SK-N-SH (cell line): ENCODE data around the gene KBTBD4. TPM values are rescaled to one million over a fixed set of nuclear protein-coding genes. Genes with fewer than 3 reads are reported as not detected.

ENCODE experiments used
- CTCF ChIA-PET: fragments of 300-600, 350-600 bp; formaldehyde crosslinking; extraction: SDS; loops from one replicate; lab custom pipeline; 2021; lab: Yijun Ruan, JAX
- POLR2A ChIA-PET: fragments of 350-600 bp; sonication (Branson Sonifier 250); formaldehyde crosslinking; extraction: SDS; loops from one replicate; lab custom pipeline; 2020; ENCODE audit warnings: antibody characterized with exemption, inconsistent platforms; lab: Yijun Ruan, JAX
- DNase-seq: peaks from one replicate; pipeline ENCODE4 v3.0.0; 2012
- H2AFZ ChIP-seq: fragments of 200-600 bp; sonication (generic); 2 replicates; pipeline ENCODE4 v1.8.1; 2016; ENCODE audit warnings: antibody characterized with exemption, mild to moderate bottlenecking, low read depth
- H3F3A ChIP-seq: fragments of 200-600 bp; sonication (generic); replicated peaks from 2 replicates; pipeline ENCODE3; 2016; ENCODE audit warnings: antibody characterized with exemption, mild to moderate bottlenecking; ENCODE audit not compliant: insufficient read depth
- H3K27ac ChIP-seq, 2 experiments: fragments of 200-500 bp in 1 of 2; fragments of 200-600 bp in 1 of 2; sonication (Bioruptor generic) in 1 of 2; sonication (generic), shearing (Covaris generic) in 1 of 2; 2 replicates each; pipeline versions ENCODE4 v1.5.1 to v1.6.1; 2014 to 2016; ENCODE audit warnings: low read depth in 2 of 2, inconsistent platforms in 1 of 2, low read length in 1 of 2, mild to moderate bottlenecking in 1 of 2, mixed read lengths in 1 of 2
- H3K27me3 ChIP-seq: fragments of 200-600 bp; sonication (generic), shearing (Covaris generic); 2 replicates; pipeline ENCODE4 v1.6.1; 2016; ENCODE audit warnings: mixed run types; ENCODE audit not compliant: insufficient read depth
- H3K36me3 ChIP-seq, 2 experiments: fragments of 200-500 bp in 1 of 2; fragments of 200-600 bp in 1 of 2; sonication (Bioruptor generic) in 1 of 2; sonication (generic) in 1 of 2; replicated peaks in 1 of 2; 2 replicates each; pipeline versions ENCODE3 to v1.5.1; 2014 to 2016; ENCODE audit warnings: low read length in 1 of 2, mild to moderate bottlenecking in 1 of 2; ENCODE audit not compliant: insufficient read depth in 2 of 2, control insufficient read depth in 1 of 2
- H3K4me1 ChIP-seq, 2 experiments: fragments of 200-500 bp in 1 of 2; fragments of 200-600 bp in 1 of 2; sonication (Bioruptor generic) in 1 of 2; sonication (generic), shearing (Covaris generic) in 1 of 2; 2 replicates each; pipeline versions ENCODE4 v1.5.1 to v1.6.1; 2014 to 2016; ENCODE audit warnings: low read depth in 1 of 2, low read length in 1 of 2, mixed run types in 1 of 2; ENCODE audit not compliant: insufficient read depth in 2 of 2, control insufficient read depth in 1 of 2
- H3K4me2 ChIP-seq: fragments of 200-600 bp; sonication (generic), shearing (Covaris generic); 2 replicates; pipeline ENCODE4 v1.6.1; 2017; ENCODE audit warnings: mixed run types
- H3K4me3 ChIP-seq, 2 experiments: fragments of 200-500 bp in 1 of 2; fragments of 200-600 bp in 1 of 2; sonication (Bioruptor generic) in 1 of 2; sonication (generic), shearing (Covaris generic) in 1 of 2; 2 replicates each; pipeline versions ENCODE4 v1.5.1 to v1.8.1; 2014 to 2016; ENCODE audit warnings: low read depth in 2 of 2, inconsistent platforms in 1 of 2, low read length in 1 of 2, mild to moderate bottlenecking in 1 of 2, mixed read lengths in 1 of 2, moderate library complexity in 1 of 2
- H3K79me2 ChIP-seq: fragments of 200-600 bp; sonication (generic); 2 replicates; pipeline ENCODE4 v1.8.1; 2017; ENCODE audit warnings: mild to moderate bottlenecking; ENCODE audit not compliant: insufficient read depth
- H3K9ac ChIP-seq: fragments of 200-600 bp; sonication (generic); 2 replicates; pipeline ENCODE4 v1.6.1; 2017; ENCODE audit warnings: mixed run types
- H3K9me2 ChIP-seq: fragments of 200-600 bp; sonication (generic); 2 replicates; pipeline ENCODE4 v1.6.1; 2017; ENCODE audit warnings: mixed run types
- H3K9me3 ChIP-seq: fragments of 200-600 bp; sonication (generic); 2 replicates; pipeline ENCODE4 v1.6.1; 2017; ENCODE audit warnings: mixed run types, mild to moderate bottlenecking, moderate library complexity
- H4K20me1 ChIP-seq: fragments of 200-600 bp; sonication (generic); 2 replicates; pipeline ENCODE4 v1.6.1; 2017; ENCODE audit warnings: mild to moderate bottlenecking, mixed run types; ENCODE audit not compliant: insufficient read depth
- FOSL2 ChIP-seq: IDR thresholded peaks from 2 replicates; pipeline ENCODE4 v1.4.0; 2012; ENCODE audit warnings: low read depth, mild to moderate bottlenecking, moderate library complexity, borderline replicate concordance
- FOXJ3 ChIP-seq: sonication (generic); formaldehyde crosslinking; IDR thresholded peaks from 2 replicates; pipeline ENCODE4 v1.5.1; 2020; ENCODE audit warnings: mild to moderate bottlenecking, missing genetic modification reagents
- FOXM1 ChIP-seq: IDR thresholded peaks from 2 replicates; pipeline ENCODE4 v1.4.0; 2012; ENCODE audit warnings: low read depth, mild to moderate bottlenecking
- GATA2 ChIP-seq: sonication (generic); formaldehyde crosslinking; IDR thresholded peaks from 2 replicates; pipeline ENCODE4 v1.5.0; 2020; ENCODE audit warnings: mild to moderate bottlenecking, missing genetic modification reagents
- JUND ChIP-seq: IDR thresholded peaks from 2 replicates; pipeline ENCODE4 v1.4.0; 2012
- MEF2A ChIP-seq: IDR thresholded peaks from 2 replicates; pipeline ENCODE4 v1.4.0; 2012; ENCODE audit warnings: low read depth, borderline replicate concordance
- POLR2AphosphoS5 ChIP-seq: IDR thresholded peaks from 2 replicates; pipeline ENCODE4 v1.6.1; 2012; ENCODE audit warnings: low read depth, low read length
- RAD21 ChIP-seq: IDR thresholded peaks from 2 replicates; pipeline ENCODE4 v1.6.1; 2012; ENCODE audit warnings: mild to moderate bottlenecking, low read length
- RCOR1 ChIP-seq: fragments of 150-350 bp; IDR thresholded peaks from 2 replicates; pipeline ENCODE4 v1.6.1; 2017; ENCODE audit warnings: antibody characterized with exemption, low read length
- RFX5 ChIP-seq: IDR thresholded peaks from 2 replicates; pipeline ENCODE4 v1.6.1; 2012; ENCODE audit warnings: mild to moderate bottlenecking, improper control_type of control experiment, low read length
- SIN3A ChIP-seq: IDR thresholded peaks from 2 replicates; pipeline ENCODE4 v1.6.1; 2012; ENCODE audit warnings: low read depth, mild to moderate bottlenecking, low read length, moderate library complexity, borderline replicate concordance
- TAF1 ChIP-seq: IDR thresholded peaks from 2 replicates; pipeline ENCODE4 v1.6.1; 2012; ENCODE audit warnings: low read depth, mild to moderate bottlenecking, low read length, moderate library complexity, borderline replicate concordance
- TEAD4 ChIP-seq: IDR thresholded peaks from 2 replicates; pipeline ENCODE4 v1.4.0; 2012; ENCODE audit warnings: mild to moderate bottlenecking, borderline replicate concordance; ENCODE audit not compliant: insufficient read depth
- WGBS: methylation state at CpG from one replicate; pipeline ENCODE4 v1.1.6; 2017; ENCODE audit warnings: low lambda C conversion rate; 5-methylcytosine and 5-hydroxymethylcytosine counted together
- polyA plus RNA-seq, 3 experiments: library from polyadenylated mRNA; depleted of rRNA; stranded (reverse); fragments of >200 nt; gene quantifications; 2 replicates each; pipeline ENCODE4 v1.2.3, GENCODE V29; 2012
- TF ChIP-seq, protein P1 (sequence below): IDR thresholded peaks from 2 replicates; pipeline ENCODE4 v1.6.1; 2012; ENCODE audit warnings: mild to moderate bottlenecking, low read depth, low read length, moderate library complexity

KBTBD4 gene
- polyA plus RNA-seq, 1 of the 3 experiments (the other 2 are of a cell fraction) = 16.8 TPM

GRCh38 chr11:47592970-47593369 is 14.2 kb upstream of the KBTBD4 start:
- H3K4me2 ChIP-seq = no peak overlapping the region
- peaks cover 0 to 9% of the 10 kb centered on the region in 2 experiments; a peak in 1 of 4 replicates for H3K4me1 ChIP-seq
- TF ChIP-seq RCOR1 (no peak), TEAD4 (no peak), RAD21 (no peak), FOSL2 (no peak), POLR2AphosphoS5 (no peak), TAF1 (no peak)
- TF ChIP-seq, protein P1, sequence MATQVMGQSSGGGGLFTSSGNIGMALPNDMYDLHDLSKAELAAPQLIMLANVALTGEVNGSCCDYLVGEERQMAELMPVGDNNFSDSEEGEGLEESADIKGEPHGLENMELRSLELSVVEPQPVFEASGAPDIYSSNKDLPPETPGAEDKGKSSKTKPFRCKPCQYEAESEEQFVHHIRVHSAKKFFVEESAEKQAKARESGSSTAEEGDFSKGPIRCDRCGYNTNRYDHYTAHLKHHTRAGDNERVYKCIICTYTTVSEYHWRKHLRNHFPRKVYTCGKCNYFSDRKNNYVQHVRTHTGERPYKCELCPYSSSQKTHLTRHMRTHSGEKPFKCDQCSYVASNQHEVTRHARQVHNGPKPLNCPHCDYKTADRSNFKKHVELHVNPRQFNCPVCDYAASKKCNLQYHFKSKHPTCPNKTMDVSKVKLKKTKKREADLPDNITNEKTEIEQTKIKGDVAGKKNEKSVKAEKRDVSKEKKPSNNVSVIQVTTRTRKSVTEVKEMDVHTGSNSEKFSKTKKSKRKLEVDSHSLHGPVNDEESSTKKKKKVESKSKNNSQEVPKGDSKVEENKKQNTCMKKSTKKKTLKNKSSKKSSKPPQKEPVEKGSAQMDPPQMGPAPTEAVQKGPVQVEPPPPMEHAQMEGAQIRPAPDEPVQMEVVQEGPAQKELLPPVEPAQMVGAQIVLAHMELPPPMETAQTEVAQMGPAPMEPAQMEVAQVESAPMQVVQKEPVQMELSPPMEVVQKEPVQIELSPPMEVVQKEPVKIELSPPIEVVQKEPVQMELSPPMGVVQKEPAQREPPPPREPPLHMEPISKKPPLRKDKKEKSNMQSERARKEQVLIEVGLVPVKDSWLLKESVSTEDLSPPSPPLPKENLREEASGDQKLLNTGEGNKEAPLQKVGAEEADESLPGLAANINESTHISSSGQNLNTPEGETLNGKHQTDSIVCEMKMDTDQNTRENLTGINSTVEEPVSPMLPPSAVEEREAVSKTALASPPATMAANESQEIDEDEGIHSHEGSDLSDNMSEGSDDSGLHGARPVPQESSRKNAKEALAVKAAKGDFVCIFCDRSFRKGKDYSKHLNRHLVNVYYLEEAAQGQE = no peak
- H3K27ac ChIP-seq = no peak overlapping the region
- H4K20me1 ChIP-seq = no peaks in the 10 kb centered on the region
- H3K27me3 ChIP-seq = peaks cover 13% of the 10 kb centered on the region; the same call in 1 of the 2 replicates
- CTCF ChIA-PET = interaction anchor here (0.9 kb wide), 1 partner anchor 41 kb away, joined by 3 read pairs; no protein-coding TSS in a partner anchor
- H3K36me3 ChIP-seq = no peaks in the 10 kb centered on the region
- no peak overlapping the region for H3K9ac ChIP-seq
- H2AFZ ChIP-seq = no peak overlapping the region
- no peaks in the 10 kb centered on the region for H3K9me2 ChIP-seq
- DNase-seq = no peak
- no peaks in the 10 kb centered on the region for H3F3A ChIP-seq
- H3K79me2 ChIP-seq = no peaks in the 10 kb centered on the region
- H3K4me3 ChIP-seq = no peak overlapping the region
- 64% methylated on average over 2 of the region's 2 CpGs for WGBS
- H3K9me3 ChIP-seq = no peaks in the 10 kb centered on the region
- POLR2A ChIA-PET = no interaction called here

DNA sequence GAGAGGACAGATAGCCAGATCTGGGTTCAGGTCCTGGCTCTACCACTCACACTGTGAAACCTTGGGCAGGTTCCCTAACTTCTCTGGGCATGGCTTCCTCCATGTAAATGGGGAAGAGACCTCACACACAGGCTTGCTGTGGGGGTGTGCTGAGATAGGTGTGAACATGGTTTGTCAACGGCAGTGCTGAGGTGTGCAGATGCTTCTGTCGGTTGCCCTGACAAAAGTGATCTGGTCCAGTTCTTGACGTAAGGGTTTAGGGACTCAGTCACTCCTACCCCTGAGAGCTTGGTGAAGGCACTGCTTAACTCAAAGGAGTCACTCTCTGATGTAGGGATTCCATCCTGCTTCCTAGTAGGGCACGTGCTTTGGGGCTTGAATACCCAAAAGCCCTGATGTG is 13.5 kb upstream of the KBTBD4 start:
- ChIA-PET POLR2A (no interaction called here), CTCF (interaction anchor here (0.9 to 1.1 kb wide), 2 partner anchors 25 to 40 kb away, joined by 3 read pairs; no protein-coding TSS in a partner anchor)
- WGBS = 85% methylated on average over 4 of the region's 4 CpGs

More for the DNA sequence above, 13.5 kb upstream of the KBTBD4 start:
- DNase-seq = no peak
- no peaks in the 10 kb centered on the region for H3K79me2 ChIP-seq
- H4K20me1 ChIP-seq = no peaks in the 10 kb centered on the region
- no peak overlapping the region for H3K4me2 ChIP-seq
- TF ChIP-seq MEF2A = no peak
- TF ChIP-seq RFX5 = no peak
- TF ChIP-seq FOXM1 = no peak
- TF ChIP-seq TEAD4 = no peak
- no peak for TF ChIP-seq RCOR1
- TF ChIP-seq JUND = no peak
- no peak for TF ChIP-seq GATA2
- TF ChIP-seq FOXJ3 (CRISPR knock-in tag) = no peak
- TF ChIP-seq SIN3A = no peak
- TF ChIP-seq FOSL2 = no peak
- no peak overlapping the region for H3K4me3 ChIP-seq
- no peak overlapping the region for H2AFZ ChIP-seq
- peaks cover 13% of the 10 kb centered on the region; the same call in 1 of the 2 replicates for H3K27me3 ChIP-seq
- H3K36me3 ChIP-seq = no peaks in the 10 kb centered on the region
- no peaks in the 10 kb centered on the region for H3F3A ChIP-seq
- peaks cover 0 to 9% of the 10 kb centered on the region in 2 experiments; a peak in 1 of 4 replicates for H3K4me1 ChIP-seq
- no peak overlapping the region for H3K27ac ChIP-seq
- no peak overlapping the region for H3K9ac ChIP-seq
- H3K9me2 ChIP-seq = no peaks in the 10 kb centered on the region
- no peaks in the 10 kb centered on the region for H3K9me3 ChIP-seq
